Pancreas (tissue), 10 donors: ENCODE results near the gene ULK2. TPM values are rescaled to one million over a fixed set of nuclear protein-coding genes. Genes with fewer than 3 reads are reported as not detected.

Experiments used
- ATAC-seq, 4 donors: fragments of 200-7000 bp; cut with Tn5 transposase; one replicate each; pipeline versions ENCODE4 v1.8.0 to v1.9.1; 2020; ENCODE audit warnings: mild to moderate bottlenecking in 4 of 4, moderate library complexity in 4 of 4
- DNase-seq, 6 donors: peaks; one replicate each; pipeline ENCODE4 v3.0.0-alpha.2; 2020
- FAIRE-seq: peaks from 2 replicates; lab custom pipeline; 2012; peaks lifted over from hg19 to GRCh38; lab: Jason Lieb, UNC
- H3K27ac ChIP-seq, 4 donors: fragments of 200-600 bp; sonication (generic); 1 replicate in 3 of 4; 2 replicates in 1 of 4; pipeline versions ENCODE4 v1.5.0 to v1.8.0; 2020
- H3K27me3 ChIP-seq, 4 donors: fragments of 200-600 bp; one replicate each; pipeline ENCODE4 v1.8.0; 2021
- H3K36me3 ChIP-seq, 3 donors: fragments of 200-600 bp; sonication (generic) in 1 of 3; one replicate each; pipeline versions ENCODE4 v1.5.0 to v1.8.0; 2020 to 2021
- H3K4me1 ChIP-seq, 3 donors: fragments of 200-600 bp; one replicate each; pipeline ENCODE4 v1.8.0; 2021
- H3K4me3 ChIP-seq, 4 donors: fragments of 200-600 bp; sonication (generic) in 2 of 4; one replicate each; pipeline versions ENCODE4 v1.5.0 to v1.8.0; 2020 to 2021
- H3K9me3 ChIP-seq, 4 donors: fragments of 200-600 bp; one replicate each; pipeline ENCODE4 v1.8.0; 2021
- CTCF ChIP-seq, 4 donors: fragments of 200-600 bp; sonication (generic) in 3 of 4; IDR thresholded peaks; one replicate each; pipeline versions ENCODE4 v1.5.0 to v1.8.0; 2021; ENCODE audit warnings: antibody characterized with exemption in 4 of 4
- WGBS, 2 donors: extraction: QIAGEN DNeasy Blood & Tissue Kit; methylation state at CpG; one replicate each; pipeline ENCODE4 v1.1.7; 2013; 5-methylcytosine and 5-hydroxymethylcytosine counted together
- intact Hi-C, 3 donors: fragments of 100-400 bp; cut with DNase I; formaldehyde crosslinking; loops; one replicate each; pipeline versions ENCODE4 v1.11.1 to v1.14.2; 2022
- polyA plus RNA-seq, 2 donors: library from polyadenylated mRNA; stranded (reverse); fragments of 200-250 nt; gene quantifications; one replicate each; pipeline ENCODE4 v1.2.3, GENCODE V29; 2013
- total RNA-seq, 6 donors: library from RNA; stranded (reverse); fragmentation: NEBNext Ultra II Directional in 4 of 6; extraction: Animal tissue kit (Norgen Biotek cat#: 25700) in 4 of 6; gene quantifications; one replicate each; pipeline versions ENCODE4 v1.2.1 to v1.2.4, GENCODE V29; 2021 to 2023
- donor health status: healthy with polysubstance abuse.
- donor health status: DM: no; HTN: no; CAD: no; lungs with moderate emphysema.
- donor health status: DM: no; HTN: no; CAD: no.
- donor health status: control.
- donor health status: control.
- donor health status: Bipolar disorder and iron deficiency.
- donor health status: DM: yes; HTN: yes; CAD: no.
- donor health status: DM: no; HTN: no; CAD: no.
- donor health status: DM: no; HTN: no; CAD: no.
- donor health status: DM: yes; HTN: yes; CAD: no.

ULK2 gene
- total and polyA plus RNA-seq, 8 donors, result 3.1 to 12.5 (median 5.7) TPM

GRCh38 chr17:19736071-19736470, 131.7 kb downstream of the ULK2 start:
- peak in 1 of 4 donors; percentile 43 for ATAC-seq
- 55 to 59% methylated on average over 11 of the region's 11 CpGs for WGBS, 2 donors
- no peaks in the 10 kb centered on the region for H3K9me3 ChIP-seq
- intact Hi-C loops, result no loop called here
- no peak overlapping the region for H3K27ac ChIP-seq
- H3K36me3 ChIP-seq, result no peaks in the 10 kb centered on the region
- no peaks in the 10 kb centered on the region for H3K4me1 ChIP-seq
- no peak for TF ChIP-seq CTCF (IDR thresholded peaks at IDR 0.05)
- H3K27me3 ChIP-seq, result no peaks in the 10 kb centered on the region
- peak in 1 of 6 donors; percentile 39 for DNase-seq
- H3K4me3 ChIP-seq, result no peak overlapping the region
- FAIRE-seq, result no peak

- no peak for DNase-seq
- H3K9me3 ChIP-seq, result no peaks in the 10 kb centered on the region
- TF ChIP-seq CTCF (IDR thresholded peaks at IDR 0.05), result no peak
- 61 to 63% methylated on average over 11 of the region's 11 CpGs for WGBS, 2 donors
- H3K27me3 ChIP-seq, result no peaks in the 10 kb centered on the region
- intact Hi-C loops, result no loop called here
- H3K4me3 ChIP-seq, result no peak overlapping the region
- H3K4me1 ChIP-seq, result no peaks in the 10 kb centered on the region
- no peak for ATAC-seq
- FAIRE-seq, result no peak
- no peak overlapping the region for H3K27ac ChIP-seq
- no peaks in the 10 kb centered on the region for H3K36me3 ChIP-seq
Observed at GRCh38 chr17:19733953-19734526, 133.7 kb downstream of the ULK2 start.

- Histone ChIP-seq H3K27me3 (no peaks in the 10 kb centered on the region), H3K4me3 (no peak overlapping the region), H3K27ac (no peak overlapping the region), H3K9me3 (no peaks in the 10 kb centered on the region), H3K4me1 (peaks cover 0 to 19% (median 7%) of the 10 kb centered on the region in 3 donors), H3K36me3 (no peaks in the 10 kb centered on the region)
- DNase-seq (peak in 1 of 6 donors; percentile 41), ATAC-seq (no peak), FAIRE-seq (no peak)
- no peak for TF ChIP-seq CTCF (IDR thresholded peaks at IDR 0.05)
- intact Hi-C loops, result no loop called here
- 78 to 87% methylated on average over 11 of the region's 11 CpGs for WGBS, 2 donors
Observed at GRCh38 chr17:19731626-19732025, 136.1 kb downstream of the ULK2 start.

GRCh38 chr17:19730843-19731242, 136.9 kb downstream of the ULK2 start:
- peaks cover 0 to 24% (median 7%) of the 10 kb centered on the region in 3 donors for H3K4me1 ChIP-seq
- intact Hi-C loops, result no loop called here
- no peaks in the 10 kb centered on the region for H3K9me3 ChIP-seq
- H3K36me3 ChIP-seq, result no peaks in the 10 kb centered on the region
- ATAC-seq (no peak), FAIRE-seq (no peak), DNase-seq (no peak)
- H3K27ac ChIP-seq, result no peak overlapping the region
- no peaks in the 10 kb centered on the region for H3K27me3 ChIP-seq
- WGBS, 2 donors, result 73 to 78% methylated on average over 4 of the region's 4 CpGs
- no peak for TF ChIP-seq CTCF (IDR thresholded peaks at IDR 0.05)
- H3K4me3 ChIP-seq, result no peak overlapping the region

GRCh38 chr17:19729900-19730299, 137.8 kb downstream of the ULK2 start:
- Histone ChIP-seq H3K4me1 (peaks cover 0 to 25% (median 7%) of the 10 kb centered on the region in 3 donors), H3K36me3 (no peaks in the 10 kb centered on the region), H3K9me3 (no peaks in the 10 kb centered on the region), H3K4me3 (no peak overlapping the region), H3K27me3 (no peaks in the 10 kb centered on the region), H3K27ac (no peak overlapping the region)
- DNase-seq, result no peak
- ATAC-seq, result no peak
- 91 to 95% methylated on average over 6 of the region's 6 CpGs for WGBS, 2 donors
- TF ChIP-seq CTCF (IDR thresholded peaks at IDR 0.05), result no peak
- FAIRE-seq, result no peak
- intact Hi-C loops, result no loop called here
